KMS-11 (cell line): Measurements from ENCODE around the gene TMEM107.
A peak's percentile ranks its signal among the peaks of the same experiment; 100 is the strongest.

Source experiments
- H2AFZ ChIP-seq: fragments of 200-600 bp; sonication (generic); 2 replicates; pipeline ENCODE4 v1.6.1; 2016; ENCODE audit warnings: antibody characterized with exemption, mixed run types, low read depth
- H3K27ac ChIP-seq: fragments of 200-600 bp; sonication (generic); 2 replicates; pipeline ENCODE4 v1.6.1; 2016; ENCODE audit warnings: mild to moderate bottlenecking, mixed run types
- H3K27me3 ChIP-seq: fragments of 200-600 bp; sonication (generic); 2 replicates; pipeline ENCODE4 v1.6.1; 2017; ENCODE audit warnings: mild to moderate bottlenecking, low read depth, mixed run types, moderate library complexity; ENCODE audit not compliant: insufficient read depth
- H3K36me3 ChIP-seq: fragments of 200-600 bp; sonication (generic); 2 replicates; pipeline ENCODE4 v1.6.1; 2017; ENCODE audit warnings: mild to moderate bottlenecking, mixed run types; ENCODE audit not compliant: insufficient read depth
- H3K4me1 ChIP-seq: fragments of 200-600 bp; sonication (generic); 2 replicates; pipeline ENCODE4 v1.6.1; 2016; ENCODE audit warnings: mild to moderate bottlenecking, low read depth, mixed run types; ENCODE audit not compliant: poor library complexity, severe bottlenecking
- H3K4me2 ChIP-seq: fragments of 200-600 bp; sonication (generic); 2 replicates; pipeline ENCODE4 v1.7.0; 2016; ENCODE audit warnings: mild to moderate bottlenecking, mixed run types
- H3K4me3 ChIP-seq: fragments of 200-600 bp; sonication (generic); IDR thresholded peaks from 2 replicates; pipeline ENCODE4 v1.6.1; 2017; ENCODE audit warnings: low read depth, low read length, mixed read lengths; ENCODE audit not compliant: insufficient read depth
- H3K79me2 ChIP-seq: fragments of 200-600 bp; sonication (generic); 2 replicates; pipeline ENCODE4 v1.6.1; 2016; ENCODE audit warnings: low read depth, mixed run types; ENCODE audit not compliant: insufficient read depth
- H3K9ac ChIP-seq: fragments of 200-600 bp; sonication (generic); 2 replicates; pipeline ENCODE4 v1.6.1; 2016; ENCODE audit warnings: mild to moderate bottlenecking, mixed run types
- H4K20me1 ChIP-seq: fragments of 200-600 bp; sonication (generic); 2 replicates; pipeline ENCODE4 v1.6.1; 2016; ENCODE audit warnings: mild to moderate bottlenecking, mixed run types; ENCODE audit not compliant: insufficient read depth
- CTCF ChIP-seq: fragments of 200-600 bp; sonication (generic); conservative IDR thresholded peaks from 2 replicates; pipeline ENCODE4 v1.6.1; 2017; ENCODE audit warnings: low read depth, mild to moderate bottlenecking, antibody characterized with exemption, low read length, moderate library complexity, mixed read lengths

Gene TMEM107

GRCh38 chr17:8155231-8155995 lies 20.8 kb downstream of the TMEM107 start:
- H3K4me1 ChIP-seq, result no peaks in the 10 kb centered on the region
- H3K27ac ChIP-seq, result peak overlapping the region; percentile 18; the same call in 1 of the 2 replicates

GRCh38 chr17:8154608-8155155 lies 21.5 kb downstream of the TMEM107 start:
- Histone ChIP-seq H3K4me2 (no peak overlapping the region), H3K79me2 (no peaks in the 10 kb centered on the region), H3K9ac (no peak overlapping the region), H3K4me1 (no peaks in the 10 kb centered on the region), H3K27ac (no peak overlapping the region), H4K20me1 (no peaks in the 10 kb centered on the region), H3K36me3 (no peaks in the 10 kb centered on the region), H3K4me3 (no peak overlapping the region), H3K27me3 (no peaks in the 10 kb centered on the region), H2AFZ (no peak overlapping the region)
- TF ChIP-seq CTCF, result no peak

More at GRCh38 chr17:8155231-8155995, 20.8 kb downstream of the TMEM107 start:
- Histone ChIP-seq H2AFZ (no peak overlapping the region), H3K4me2 (0 out of 2 replicates have a peak overlapping the region, but pooled peaks have one; percentile 21), H3K9ac (peak overlapping the region; percentile 41; the same call in 1 of the 2 replicates), H3K79me2 (no peaks in the 10 kb centered on the region), H4K20me1 (no peaks in the 10 kb centered on the region), H3K36me3 (no peaks in the 10 kb centered on the region), H3K4me3 (no peak overlapping the region), H3K27me3 (no peaks in the 10 kb centered on the region)
- TF ChIP-seq CTCF, result no peak

GRCh38 chr17:8153957-8154607 lies 22.1 kb downstream of the TMEM107 start:
- no peak overlapping the region for H3K4me2 ChIP-seq
- no peak overlapping the region for H2AFZ ChIP-seq
- no peak overlapping the region for H3K27ac ChIP-seq
- no peaks in the 10 kb centered on the region for H3K27me3 ChIP-seq
- no peaks in the 10 kb centered on the region for H3K79me2 ChIP-seq
- no peak overlapping the region for H3K9ac ChIP-seq
- H3K4me3 ChIP-seq, result no peak overlapping the region
- no peaks in the 10 kb centered on the region for H4K20me1 ChIP-seq
- no peaks in the 10 kb centered on the region for H3K4me1 ChIP-seq
- TF ChIP-seq CTCF, result no peak
- no peaks in the 10 kb centered on the region for H3K36me3 ChIP-seq

GRCh38 chr17:8153525-8153956 lies 22.6 kb downstream of the TMEM107 start:
- no peaks in the 10 kb centered on the region for H3K36me3 ChIP-seq
- no peaks in the 10 kb centered on the region for H3K27me3 ChIP-seq
- TF ChIP-seq CTCF, result no peak
- no peak overlapping the region for H3K27ac ChIP-seq
- H3K4me2 ChIP-seq, result no peak overlapping the region
- no peaks in the 10 kb centered on the region for H3K4me1 ChIP-seq
- no peak overlapping the region for H3K4me3 ChIP-seq
- no peak overlapping the region for H2AFZ ChIP-seq
- no peak overlapping the region for H3K9ac ChIP-seq
- H3K79me2 ChIP-seq, result no peaks in the 10 kb centered on the region
- H4K20me1 ChIP-seq, result no peaks in the 10 kb centered on the region
